Measurements from ENCODE around the gene FOXJ2. TPM values are rescaled to one million over a fixed set of nuclear protein-coding genes. Genes with fewer than 3 reads are reported as not detected.

Gene FOXJ2
- total RNA-seq, 1 donor from 2014 or later: 6.8 TPM

- Histone ChIP-seq H3K9me3 (ENCODE audit: low read depth) (no peaks in the 10 kb centered on the region), H3F3A (ENCODE audit: low read depth) (peaks cover 2% of the 10 kb centered on the region), H3K27me3 (no peaks in the 10 kb centered on the region), H3K27ac (no peak overlapping the region), H3K4me1 (peaks cover 2% of the 10 kb centered on the region), H3K9ac (no peak overlapping the region), H3K4me2 (no peak overlapping the region), H2AFZ (replicated peaks) (no peak overlapping the region), H3K79me2 (ENCODE audit: low read depth) (no peaks in the 10 kb centered on the region), H3K4me3 (no peak overlapping the region), H4K20me1 (ENCODE audit: low read depth) (no peaks in the 10 kb centered on the region), H3K36me3 (no peaks in the 10 kb centered on the region)
- Mint-ChIP-seq H3K4me3 (no peak overlapping the region), H3K27me3 (ENCODE audit: insufficient read depth, low read depth) (no peaks in the 10 kb centered on the region), H3K4me1 (peaks cover 5% of the 10 kb centered on the region), H3K27ac (no peak overlapping the region), H3K9me3 (no peaks in the 10 kb centered on the region), H3K36me3 (no peaks in the 10 kb centered on the region)
- DNase-seq (ENCODE audit: low spot score): no peak
- no peak for TF ChIP-seq EZH2phosphoT487 (IDR thresholded peaks at IDR 0.05)
- no peak for TF ChIP-seq EZH2 (IDR thresholded peaks at IDR 0.05)
- no peak for TF ChIP-seq CTCF (IDR thresholded peaks at IDR 0.05)
These were observed 43.4 kb downstream of the FOXJ2 start for GRCh38 chr12:8075935-8076334.

GRCh38 chr12:8076366-8076765 is 43.9 kb downstream of the FOXJ2 start:
- H3K27ac Mint-ChIP-seq: no peak overlapping the region
- peaks cover 6% of the 10 kb centered on the region for H3F3A ChIP-seq (ENCODE audit: low read depth)
- no peaks in the 10 kb centered on the region for H3K9me3 Mint-ChIP-seq
- H3K4me3 Mint-ChIP-seq: no peak overlapping the region
- peaks cover 4% of the 10 kb centered on the region for H3K79me2 ChIP-seq (ENCODE audit: low read depth)
- no peak overlapping the region for H3K27ac ChIP-seq
- no peaks in the 10 kb centered on the region for H3K36me3 Mint-ChIP-seq
- no peak for TF ChIP-seq EZH2phosphoT487 (IDR thresholded peaks at IDR 0.05)
- no peaks in the 10 kb centered on the region for H4K20me1 ChIP-seq (ENCODE audit: low read depth)
- DNase-seq (ENCODE audit: low spot score): no peak
- no peak overlapping the region for H3K9ac ChIP-seq
- H3K4me1 ChIP-seq: peaks cover 6% of the 10 kb centered on the region
- H3K4me1 Mint-ChIP-seq: peaks cover 9% of the 10 kb centered on the region
- no peaks in the 10 kb centered on the region for H3K9me3 ChIP-seq (ENCODE audit: low read depth)
- H3K4me3 ChIP-seq: no peak overlapping the region
- H2AFZ ChIP-seq (replicated peaks): no peak overlapping the region
- no peaks in the 10 kb centered on the region for H3K27me3 Mint-ChIP-seq (ENCODE audit: insufficient read depth, low read depth)
- H3K4me2 ChIP-seq: no peak overlapping the region
- no peaks in the 10 kb centered on the region for H3K36me3 ChIP-seq
- H3K27me3 ChIP-seq: no peaks in the 10 kb centered on the region

GRCh38 chr12:8077207-8077606 is 44.7 kb downstream of the FOXJ2 start:
- H3K27ac ChIP-seq: no peak overlapping the region
- no peaks in the 10 kb centered on the region for H3K27me3 ChIP-seq
- H2AFZ ChIP-seq (replicated peaks): peak overlapping the region; percentile 2
- no peaks in the 10 kb centered on the region for H3K9me3 Mint-ChIP-seq
- H3K4me2 ChIP-seq: no peak overlapping the region
- no peak overlapping the region for H3K4me3 ChIP-seq
- peaks cover 8% of the 10 kb centered on the region for H3K4me1 ChIP-seq
- H3K27me3 Mint-ChIP-seq (ENCODE audit: insufficient read depth, low read depth): no peaks in the 10 kb centered on the region
- H3K9me3 ChIP-seq (ENCODE audit: low read depth): no peaks in the 10 kb centered on the region
- H3K36me3 Mint-ChIP-seq: no peaks in the 10 kb centered on the region
- TF ChIP-seq EZH2phosphoT487 (IDR thresholded peaks at IDR 0.05) (no peak), EZH2 (IDR thresholded peaks at IDR 0.05) (no peak), CTCF (IDR thresholded peaks at IDR 0.05) (no peak)
- no peak overlapping the region for H3K4me3 Mint-ChIP-seq
- DNase-seq (ENCODE audit: low spot score): no peak
- H3K27ac Mint-ChIP-seq: no peak overlapping the region
- H3K4me1 Mint-ChIP-seq: peaks cover 9% of the 10 kb centered on the region
- H3F3A ChIP-seq (ENCODE audit: low read depth): peaks cover 14% of the 10 kb centered on the region
- H3K36me3 ChIP-seq: no peaks in the 10 kb centered on the region
- H3K9ac ChIP-seq: no peak overlapping the region
- H4K20me1 ChIP-seq (ENCODE audit: low read depth): no peaks in the 10 kb centered on the region
- peaks cover 5% of the 10 kb centered on the region for H3K79me2 ChIP-seq (ENCODE audit: low read depth)

- H3K4me2 ChIP-seq: no peak overlapping the region
These were observed 45.9 kb downstream of the FOXJ2 start for GRCh38 chr12:8078398-8078797.

More at GRCh38 chr12:8078398-8078797, 45.9 kb downstream of the FOXJ2 start:
- DNase-seq (ENCODE audit: low spot score): peak; percentile 62
- Histone ChIP-seq H3K4me3 (no peak overlapping the region), H3K79me2 (ENCODE audit: low read depth) (peaks cover 17% of the 10 kb centered on the region), H3K9ac (no peak overlapping the region), H3F3A (ENCODE audit: low read depth) (peaks cover 17% of the 10 kb centered on the region), H3K36me3 (no peaks in the 10 kb centered on the region), H3K9me3 (ENCODE audit: low read depth) (no peaks in the 10 kb centered on the region), H2AFZ (replicated peaks) (no peak overlapping the region), H3K4me1 (peaks cover 8% of the 10 kb centered on the region), H4K20me1 (ENCODE audit: low read depth) (no peaks in the 10 kb centered on the region), H3K27me3 (no peaks in the 10 kb centered on the region), H3K27ac (no peak overlapping the region)
- H3K27me3 Mint-ChIP-seq (ENCODE audit: insufficient read depth, low read depth): no peaks in the 10 kb centered on the region
- no peak overlapping the region for H3K4me3 Mint-ChIP-seq
- TF ChIP-seq EZH2 (IDR thresholded peaks at IDR 0.05) (no peak), CTCF (IDR thresholded peaks at IDR 0.05) (peak; percentile 62)
- no peaks in the 10 kb centered on the region for H3K36me3 Mint-ChIP-seq
- no peaks in the 10 kb centered on the region for H3K9me3 Mint-ChIP-seq
- peaks cover 15% of the 10 kb centered on the region for H3K4me1 Mint-ChIP-seq
- H3K27ac Mint-ChIP-seq: no peak overlapping the region

Measured in neural progenitor cell (in vitro differentiated cells).